Hematopoietic multipotent progenitor cell treated with erythropoietin and hydrocortisone succinate and interleukin-3 and kit ligand, for 15 days (in vitro differentiated cells): ENCODE data around the gene SERPINE1.
A peak's percentile ranks its signal among the peaks of the same experiment; 100 is the strongest.
"Not testable (repeated sequence)": the region's sequence is repeated elsewhere in the genome, so short reads cannot be mapped to it uniquely, and the experiment has no call there.

Source experiments
- DNase-seq: peaks from one replicate; pipeline ENCODE4 v3.0.0-alpha.2; 2015; ENCODE audit warnings: low spot score

The SERPINE1 gene

GRCh38 chr7:101126651-101127459 is at the start of gene SERPINE1:
Gene SERPINE1 (plus strand): TSS chr7:101127104. CDS start chr7:101128394, 1,290 bp downstream.
- peak; percentile 29 for DNase-seq

GRCh38 chr7:101077303-101078086 is 49.4 kb upstream of the SERPINE1 start:
- DNase-seq: peak; percentile 80

GRCh38 chr7:101081432-101081831 is 45.5 kb upstream of the SERPINE1 start:
- DNase-seq: no peak

GRCh38 chr7:101084865-101085161 is 42.1 kb upstream of the SERPINE1 start:
- no peak for DNase-seq

- peak; percentile 66 for DNase-seq
Measured at GRCh38 chr7:101085162-101085964, 41.5 kb upstream of the SERPINE1 start, which contains the start of gene TRIM56. Gene TRIM56 (plus strand): TSS chr7:101085481. CDS start chr7:101087313, 1,832 bp downstream.

- DNase-seq: no peak
Measured at GRCh38 chr7:101087334-101088068, 39.4 kb upstream of the SERPINE1 start.

GRCh38 chr7:101088069-101088425 is 38.9 kb upstream of the SERPINE1 start:
- DNase-seq: no peak

GRCh38 chr7:101088858-101089529 is 37.9 kb upstream of the SERPINE1 start:
- DNase-seq: no peak

- no peak for DNase-seq
Measured at GRCh38 chr7:101089876-101090275, 37.0 kb upstream of the SERPINE1 start.

GRCh38 chr7:101092266-101092905 is 34.5 kb upstream of the SERPINE1 start:
- DNase-seq: not testable (repeated sequence)

- DNase-seq: no peak
Measured at GRCh38 chr7:101093906-101094305, 33.0 kb upstream of the SERPINE1 start.

GRCh38 chr7:101094376-101094775 is 32.5 kb upstream of the SERPINE1 start:
- no peak for DNase-seq

- peak; percentile 72 for DNase-seq
Measured at GRCh38 chr7:101094791-101095375, 32.0 kb upstream of the SERPINE1 start.

GRCh38 chr7:101096331-101096956 is 30.5 kb upstream of the SERPINE1 start:
- peak; percentile 25 for DNase-seq

- DNase-seq: no peak
Measured at GRCh38 chr7:101096957-101097347, 30.0 kb upstream of the SERPINE1 start.

GRCh38 chr7:101097561-101097960 is 29.3 kb upstream of the SERPINE1 start:
- no peak for DNase-seq

GRCh38 chr7:101099969-101100781 is 26.7 kb upstream of the SERPINE1 start:
- DNase-seq: peak; percentile 98

GRCh38 chr7:101100858-101101847 is 25.8 kb upstream of the SERPINE1 start:
- no peak for DNase-seq
